Breast epithelium (tissue), 3 donors: ENCODE data around the gene AACS.

Experiments used
- CTCF ChIP-seq, 3 donors: fragments of 450-650 bp; IDR thresholded peaks; one replicate each; pipeline ENCODE4 v1.5.1; 2016 to 2017; ENCODE audit warnings: antibody characterized with exemption in 3 of 3, mild to moderate bottlenecking in 3 of 3, moderate library complexity in 3 of 3
- POLR2AphosphoS5 ChIP-seq, 3 donors: sonication (generic); formaldehyde crosslinking; IDR thresholded peaks; one replicate each; pipeline ENCODE4 v1.6.1; 2017; ENCODE audit warnings: antibody characterized with exemption in 3 of 3

GRCh38 chr12:125072496-125072895, 7.3 kb downstream of the AACS start:
- no peak for TF ChIP-seq CTCF (IDR thresholded peaks at IDR 0.05)
- TF ChIP-seq POLR2AphosphoS5 (IDR thresholded peaks at IDR 0.05), result no peak
